ENCODE results near the gene KLF3. TPM values are rescaled to one million over a fixed set of nuclear protein-coding genes. Genes with fewer than 3 reads are reported as not detected.

Gene KLF3
- total RNA-seq, 1 experiment from 2014 or later = 29.0 TPM

DNA sequence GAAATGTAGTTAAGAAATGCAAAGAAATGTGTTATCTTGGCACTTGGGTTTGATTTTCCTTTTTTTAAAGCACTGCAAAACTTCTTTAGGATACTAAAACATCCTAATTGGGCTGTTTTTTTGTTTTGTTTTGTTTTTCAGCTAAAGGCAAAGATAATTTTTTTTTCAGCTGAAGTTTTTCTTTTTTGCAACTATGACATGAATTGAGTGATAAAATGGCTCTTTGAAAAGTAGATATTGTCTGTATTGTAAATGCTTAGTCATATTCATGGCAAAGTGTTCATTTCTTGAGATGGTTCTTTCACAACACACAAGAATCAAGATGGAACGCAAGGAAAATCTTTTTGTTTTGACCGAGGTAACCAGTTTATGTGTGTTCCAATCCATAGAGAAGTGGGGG lies 35.1 kb downstream of the KLF3 start:
- H3K27me3 Mint-ChIP-seq (ENCODE audit: low read depth) = no peaks in the 10 kb centered on the region
- peaks cover 25 to 45% (median 30%) of the 10 kb centered on the region in 3 experiments for H3K36me3 Mint-ChIP-seq (ENCODE audit: insufficient read depth in 1 of 3, low read depth in 3 of 3)
- H3K4me1 Mint-ChIP-seq = peaks cover 48% of the 10 kb centered on the region in 2 experiments
- Histone ChIP-seq H3K4ac (ENCODE audit: low read depth, low read length) (no peak overlapping the region), H4K20me1 (ENCODE audit: control insufficient read depth, insufficient read depth, insufficient read length) (no peaks in the 10 kb centered on the region), H3K4me2 (ENCODE audit: insufficient read depth, insufficient read length, low read length) (no peak overlapping the region), H3K79me1 (ENCODE audit: insufficient read depth, low read depth, low read length, poor library complexity, severe bottlenecking) (no peaks in the 10 kb centered on the region), H2BK120ac (ENCODE audit: low read depth, low read length, poor library complexity, severe bottlenecking) (no peak overlapping the region), H3K23ac (ENCODE audit: insufficient read length, low read depth, low read length) (no peak overlapping the region), H3K9ac (ENCODE audit: extremely low read depth, insufficient read length, low read length) (no peak overlapping the region), H2AK5ac (ENCODE audit: insufficient read length, low read length) (no peak overlapping the region), H2BK5ac (ENCODE audit: insufficient read length, low read length) (no peak overlapping the region), H4K8ac (replicated peaks; ENCODE audit: insufficient read length, low read depth, low read length) (no peak overlapping the region), H4K91ac (ENCODE audit: insufficient read length, low read depth, low read length) (no peak overlapping the region), H3K27ac (ENCODE audit: insufficient read length, low read depth, low read length) (no peak overlapping the region), H2BK20ac (ENCODE audit: low read depth, low read length, poor library complexity, severe bottlenecking) (no peak overlapping the region), H2BK12ac (ENCODE audit: insufficient read length, low read depth, low read length) (no peak overlapping the region), H3K79me2 (ENCODE audit: insufficient read depth, low read length) (no peaks in the 10 kb centered on the region), H4K5ac (ENCODE audit: insufficient read length, low read depth, low read length) (no peak overlapping the region), H3K56ac (ENCODE audit: insufficient read length, low read depth, low read length) (no peak overlapping the region), H3K9me3 (ENCODE audit: control insufficient read depth, low read depth, low read length) (no peaks in the 10 kb centered on the region), H3K27me3 (ENCODE audit: insufficient read depth, low read length) (no peaks in the 10 kb centered on the region), H3T11ph (ENCODE audit: low read length) (no peak overlapping the region), H2BK15ac (ENCODE audit: low read depth, low read length) (no peak overlapping the region), H3K23me2 (ENCODE audit: insufficient read length, low read depth, low read length, poor library complexity, severe bottlenecking) (no peaks in the 10 kb centered on the region), H3K4me1 (ENCODE audit: insufficient read depth, low read length) (no peaks in the 10 kb centered on the region; the same call in 1 of the 2 replicates), H2AFZ (ENCODE audit: low read length) (no peak overlapping the region), H3K14ac (ENCODE audit: insufficient read depth, low read length) (no peak overlapping the region), H3K18ac (ENCODE audit: insufficient read length, low read depth, low read length) (no peak overlapping the region)
- WGBS (ENCODE audit: extremely low coverage, insufficient read length, low lambda C conversion rate) = no CpG with 5 or more reads among the region's 2 CpGs
- no peak for DNase-seq
- TF ChIP-seq, protein P1, sequence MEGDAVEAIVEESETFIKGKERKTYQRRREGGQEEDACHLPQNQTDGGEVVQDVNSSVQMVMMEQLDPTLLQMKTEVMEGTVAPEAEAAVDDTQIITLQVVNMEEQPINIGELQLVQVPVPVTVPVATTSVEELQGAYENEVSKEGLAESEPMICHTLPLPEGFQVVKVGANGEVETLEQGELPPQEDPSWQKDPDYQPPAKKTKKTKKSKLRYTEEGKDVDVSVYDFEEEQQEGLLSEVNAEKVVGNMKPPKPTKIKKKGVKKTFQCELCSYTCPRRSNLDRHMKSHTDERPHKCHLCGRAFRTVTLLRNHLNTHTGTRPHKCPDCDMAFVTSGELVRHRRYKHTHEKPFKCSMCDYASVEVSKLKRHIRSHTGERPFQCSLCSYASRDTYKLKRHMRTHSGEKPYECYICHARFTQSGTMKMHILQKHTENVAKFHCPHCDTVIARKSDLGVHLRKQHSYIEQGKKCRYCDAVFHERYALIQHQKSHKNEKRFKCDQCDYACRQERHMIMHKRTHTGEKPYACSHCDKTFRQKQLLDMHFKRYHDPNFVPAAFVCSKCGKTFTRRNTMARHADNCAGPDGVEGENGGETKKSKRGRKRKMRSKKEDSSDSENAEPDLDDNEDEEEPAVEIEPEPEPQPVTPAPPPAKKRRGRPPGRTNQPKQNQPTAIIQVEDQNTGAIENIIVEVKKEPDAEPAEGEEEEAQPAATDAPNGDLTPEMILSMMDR (conservative IDR thresholded peaks at IDR 0.05) = no peak
- peak overlapping the region in 1 of 3 experiments; percentile 75; a peak in 2 of 7 replicates for H3K27ac Mint-ChIP-seq
- no peaks in the 10 kb centered on the region for H3K9me3 Mint-ChIP-seq
- no peak overlapping the region for H3K4me3 Mint-ChIP-seq
